Suprapubic skin (tissue), 3 donors: ENCODE results near the gene C3orf20.

ENCODE experiments used
- CTCF ChIP-seq, 2 donors: fragments of 200-600 bp in 1 of 2; fragments of 450-650 bp in 1 of 2; sonication (generic) in 1 of 2; IDR thresholded peaks; one replicate each; pipeline ENCODE4 v1.5.1; 2016 to 2019; ENCODE audit warnings: antibody characterized with exemption in 2 of 2, mild to moderate bottlenecking in 1 of 2, moderate library complexity in 1 of 2
- EP300 ChIP-seq: sonication (generic); formaldehyde crosslinking; IDR thresholded peaks from one replicate; pipeline ENCODE4 v1.6.1; 2017; ENCODE audit warnings: antibody characterized with exemption
- POLR2A ChIP-seq, 2 donors: fragments of 450-650 bp; IDR thresholded peaks; one replicate each; pipeline ENCODE4 v1.6.1; 2017; ENCODE audit warnings: antibody characterized with exemption in 2 of 2, mild to moderate bottlenecking in 2 of 2, moderate library complexity in 2 of 2

GRCh38 chr3:14680716-14681115, 5.8 kb downstream of the C3orf20 start:
- TF ChIP-seq EP300: no peak
- no peak for TF ChIP-seq POLR2A (IDR thresholded peaks at IDR 0.05)
- no peak for TF ChIP-seq CTCF (IDR thresholded peaks at IDR 0.05)
